GM12878 (cell line): ENCODE results near the gene CCP110. TPM values are rescaled to one million over a fixed set of nuclear protein-coding genes. Genes with fewer than 3 reads are reported as not detected.

Source experiments
- ATAC-seq: fragments of 200-7000 bp; cut with Tn5 transposase; 3 replicates; pipeline ENCODE4 v1.9.1; 2020; ENCODE audit warnings: mild to moderate bottlenecking, moderate library complexity
- BruUV-seq: library from RNA; stranded (reverse); fragments of 400-500 nt; replicated peaks from 2 replicates; lab custom pipeline; 2021; lab: Mats Ljungman, UMichigan
- CTCF ChIA-PET: fragments of 300-600 bp; sonication (Branson Sonifier 250); formaldehyde crosslinking; extraction: SDS; loops from one replicate; lab custom pipeline; 2021; ENCODE audit warnings: inconsistent platforms; lab: Yijun Ruan, JAX
- POLR2A ChIA-PET: fragments of 350-600 bp; formaldehyde crosslinking; extraction: SDS; loops from one replicate; lab custom pipeline; 2021; ENCODE audit warnings: inconsistent platforms; lab: Charles Lee
- RAD21 ChIA-PET: fragments of 300-600 bp; sonication (Branson Sonifier 250); formaldehyde crosslinking; loops from one replicate; lab custom pipeline; 2023; ENCODE audit warnings: antibody characterized with exemption; ENCODE audit not compliant: unreplicated experiment; lab: Charles Lee
- SMC1A ChIA-PET: fragments of 300-600 bp; sonication (Branson Sonifier 250); formaldehyde crosslinking; loops from one replicate; lab custom pipeline; 2023; ENCODE audit not compliant: unreplicated experiment, uncharacterized antibody; lab: Charles Lee
- DNase-seq: peaks from one replicate; pipeline ENCODE4 v3.0.0-alpha.2; 2011; ENCODE audit warnings: low read depth, low spot score
- FAIRE-seq: peaks from 3 replicates; lab custom pipeline; 2011; peaks lifted over from hg19 to GRCh38; lab: Jason Lieb, UNC
- H2AFZ ChIP-seq: 2 replicates; pipeline ENCODE4 v1.6.0; 2011; ENCODE audit warnings: low read depth, low read length, control low read depth; ENCODE audit not compliant: control insufficient read depth
- H3K27ac ChIP-seq: 2 replicates; pipeline ENCODE4 v1.5.1; 2011; ENCODE audit warnings: control low read depth; ENCODE audit not compliant: control insufficient read depth, insufficient read depth
- H3K27me3 ChIP-seq, 2 experiments: replicated peaks in 1 of 2; 2 replicates each; pipeline versions ENCODE4 v1.6.0 to v1.6.1; 2011; ENCODE audit warnings: low read length in 1 of 2; ENCODE audit not compliant: control insufficient read depth in 2 of 2, insufficient read depth in 2 of 2
- H3K36me3 ChIP-seq, 2 experiments: 2 replicates each; pipeline ENCODE4 v1.5.1; 2011; ENCODE audit warnings: low read length in 1 of 2; ENCODE audit not compliant: control insufficient read depth in 2 of 2, insufficient read depth in 2 of 2
- H3K4me1 ChIP-seq: 2 replicates; pipeline ENCODE4 v1.6.1; 2011; ENCODE audit warnings: mild to moderate bottlenecking, low read length, moderate library complexity, mixed read lengths; ENCODE audit not compliant: control insufficient read depth, insufficient read depth
- H3K4me2 ChIP-seq: 2 replicates; pipeline ENCODE4 v1.6.0; 2011; ENCODE audit warnings: control low read depth; ENCODE audit not compliant: control insufficient read depth, insufficient read depth
- H3K4me3 ChIP-seq: fragments of 200-600 bp; sonication (generic); 2 replicates; pipeline ENCODE4 v1.5.1; 2016
- H3K79me2 ChIP-seq: 2 replicates; pipeline ENCODE4 v1.6.0; 2011; ENCODE audit warnings: low read length; ENCODE audit not compliant: control insufficient read depth, insufficient read depth
- H3K9ac ChIP-seq: 2 replicates; pipeline ENCODE4 v1.8.0; 2011; ENCODE audit warnings: low read length, control low read depth, mixed read lengths; ENCODE audit not compliant: control insufficient read depth, insufficient read depth
- H3K9me3 ChIP-seq: replicated peaks from 3 replicates; pipeline ENCODE4 v1.5.1; 2011; ENCODE audit warnings: mild to moderate bottlenecking, low read length; ENCODE audit not compliant: control insufficient read depth, insufficient read depth
- H4K20me1 ChIP-seq: 2 replicates; pipeline ENCODE4 v1.6.0; 2011; ENCODE audit not compliant: control insufficient read depth, insufficient read depth
- E4F1 ChIP-seq: fragments of 450-650 bp; IDR thresholded peaks from 2 replicates; pipeline ENCODE4 v1.6.1; 2018; ENCODE audit warnings: borderline replicate concordance, mild to moderate bottlenecking; ENCODE audit not compliant: partially characterized antibody
- HDGF ChIP-seq: fragments of 450-650 bp; IDR thresholded peaks from 2 replicates; pipeline ENCODE4 v1.6.1; 2016; ENCODE audit warnings: antibody characterized with exemption
- IRF5 ChIP-seq: fragments of 450-650 bp; IDR thresholded peaks from 2 replicates; pipeline ENCODE4 v1.6.1; 2017; ENCODE audit warnings: borderline replicate concordance
- JUNB ChIP-seq: IDR thresholded peaks from 2 replicates; pipeline ENCODE4 v1.6.1; 2016; ENCODE audit warnings: antibody characterized with exemption, mild to moderate bottlenecking
- MAX ChIP-seq: IDR thresholded peaks from 2 replicates; pipeline ENCODE4 v1.6.1; 2012; ENCODE audit warnings: low read depth, low read length, improper control_type of control experiment
- NFXL1 ChIP-seq: fragments of 450-650 bp; IDR thresholded peaks from 2 replicates; pipeline ENCODE4 v1.6.1; 2017; ENCODE audit warnings: antibody characterized with exemption, mild to moderate bottlenecking, borderline replicate concordance
- NFYA ChIP-seq: IDR thresholded peaks from 2 replicates; pipeline ENCODE4 v1.6.1; 2011; ENCODE audit warnings: low read depth, mild to moderate bottlenecking, low read length, improper control_type of control experiment, borderline replicate concordance
- NR2F1 ChIP-seq: fragments of 450-650 bp; conservative IDR thresholded peaks from 2 replicates; pipeline ENCODE4 v1.6.1; 2017; ENCODE audit warnings: mild to moderate bottlenecking
- NRF1 ChIP-seq: conservative IDR thresholded peaks from 2 replicates; pipeline ENCODE4 v1.6.1; 2011; ENCODE audit warnings: mild to moderate bottlenecking, low read depth, low read length, improper control_type of control experiment
- PAX8 ChIP-seq: fragments of 450-650 bp; IDR thresholded peaks from 2 replicates; pipeline ENCODE4 v1.6.1; 2017; ENCODE audit warnings: mild to moderate bottlenecking, moderate library complexity
- SPI1 ChIP-seq: IDR thresholded peaks from 2 replicates; pipeline ENCODE4 v1.6.1; 2011; ENCODE audit warnings: low read depth, mild to moderate bottlenecking, low read length, moderate library complexity, borderline replicate concordance; ENCODE audit not compliant: insufficient read depth
- TARDBP ChIP-seq: IDR thresholded peaks from 2 replicates; pipeline ENCODE4 v1.6.1; 2016; ENCODE audit warnings: borderline replicate concordance
- TBL1XR1 ChIP-seq: IDR thresholded peaks from 2 replicates; pipeline ENCODE4 v1.6.1; 2012; ENCODE audit warnings: low read depth, low read length, improper control_type of control experiment
- USF2 ChIP-seq: IDR thresholded peaks from 2 replicates; pipeline ENCODE4 v1.6.1; 2011; ENCODE audit warnings: low read depth, low read length, improper control_type of control experiment, borderline replicate concordance
- ZBTB40 ChIP-seq: fragments of 450-650 bp; IDR thresholded peaks from 2 replicates; pipeline ENCODE4 v1.6.1; 2016; ENCODE audit warnings: mild to moderate bottlenecking, moderate library complexity, borderline replicate concordance
- in situ Hi-C: fragments of 300-500 bp; cut with MboI; formaldehyde crosslinking; loops from 9 replicates; pipeline ENCODE4 v1.14.3; 2018; ENCODE audit warnings: mixed read lengths
- intact Hi-C: fragments of 100-400 bp; cut with micrococcal nuclease; formaldehyde crosslinking; loops from one replicate; pipeline ENCODE4 v1.14.2; 2022; ENCODE audit not compliant: unreplicated experiment
- polyA plus RNA-seq, 11 experiments: library from polyadenylated mRNA; depleted of rRNA in 4 of 11; unstranded in 6 of 11; stranded (reverse) in 5 of 11; fragments of >200 nt; fragmentation: Nextera tagmentation in 4 of 11; fragmentation: Illumina TruSeq in 1 of 11; extraction: Ambion mirVana in 4 of 11; extraction: Trizol in 1 of 11; gene quantifications; 1 replicate in 1 of 11; 2 replicates in 10 of 11; pipeline versions ENCODE4 v1.2.1 to v1.2.3, GENCODE V29; 2011 to 2016; ENCODE audit warnings: inconsistent platforms in 2 of 11, missing spikeins in 2 of 11, low read depth in 1 of 11
- total RNA-seq, 4 experiments: library from RNA; depleted of rRNA in 3 of 4; stranded (reverse); fragments of >200 nt in 3 of 4; fragmentation: Illumina TruSeq in 1 of 4; extraction: Trizol in 1 of 4; gene quantifications; 2 replicates each; pipeline versions ENCODE4 v1.2.1 to v1.2.3, GENCODE V29; 2013 to 2021

Gene CCP110
- total and polyA plus RNA-seq, 10 of the 15 experiments (the other 5 are each of a cell fraction or from before 2014, with no cell fraction given) = 6.4 to 38.1 (median 26.7) TPM

- TF ChIP-seq PAX8 (no peak), TARDBP (no peak), JUNB (no peak), SPI1 (no peak), NFYA (no peak), HDGF (no peak), USF2 (no peak)
Observed at GRCh38 chr16:19507867-19508266, 15.9 kb upstream of the CCP110 start (continued).

GRCh38 chr16:19512297-19512696 lies 11.4 kb upstream of the CCP110 start:
- BruUV-seq = no TSS peak
- FAIRE-seq (no peak), DNase-seq (no peak), ATAC-seq (no peak)
- ChIA-PET CTCF (interaction anchor here (1.0 to 3.0 kb wide), 2 partner anchors 10 to 18 kb away, joined by 3 to 16 read pairs; no protein-coding TSS in a partner anchor), SMC1A (interaction anchor here (1.0 to 1.5 kb wide), 3 partner anchors 9 to 418 kb away, joined by 3 to 5 read pairs (median 4); no protein-coding TSS in a partner anchor), POLR2A (interaction anchor here (0.9 kb wide), 1 partner anchor 9 kb away, joined by 3 read pairs; the partner anchor contains the start of gene GDE1), RAD21 (no interaction called here)
- Histone ChIP-seq H4K20me1 (no peaks in the 10 kb centered on the region), H3K4me3 (no peak overlapping the region), H3K79me2 (peaks cover 6% of the 10 kb centered on the region), H3K36me3 (peaks cover 0 to 10% of the 10 kb centered on the region in 2 experiments; a peak in 3 of 4 replicates), H3K9me3 (0 out of 3 replicates have a peak, but pooled peaks cover 2% of the 10 kb centered on the region), H3K27me3 (no peaks in the 10 kb centered on the region), H3K4me1 (no peaks in the 10 kb centered on the region), H3K9ac (no peak overlapping the region), H3K4me2 (no peak overlapping the region), H2AFZ (no peak overlapping the region), H3K27ac (no peak overlapping the region)
- intact Hi-C loops = no loop called here
- in situ Hi-C loops = no loop called here
- TF ChIP-seq ZBTB40 = no peak
- TF ChIP-seq IRF5 = no peak
- no peak for TF ChIP-seq NFXL1
- no peak for TF ChIP-seq MAX
- no peak for TF ChIP-seq E4F1
- no peak for TF ChIP-seq NR2F1
- no peak for TF ChIP-seq TBL1XR1
- no peak for TF ChIP-seq NRF1
